ENCODE measurements around the gene CD300A. TPM values are rescaled to one million over a fixed set of nuclear protein-coding genes. Genes with fewer than 3 reads are reported as not detected.

The CD300A gene
- not detected in 2 replicates for total RNA-seq

DNA sequence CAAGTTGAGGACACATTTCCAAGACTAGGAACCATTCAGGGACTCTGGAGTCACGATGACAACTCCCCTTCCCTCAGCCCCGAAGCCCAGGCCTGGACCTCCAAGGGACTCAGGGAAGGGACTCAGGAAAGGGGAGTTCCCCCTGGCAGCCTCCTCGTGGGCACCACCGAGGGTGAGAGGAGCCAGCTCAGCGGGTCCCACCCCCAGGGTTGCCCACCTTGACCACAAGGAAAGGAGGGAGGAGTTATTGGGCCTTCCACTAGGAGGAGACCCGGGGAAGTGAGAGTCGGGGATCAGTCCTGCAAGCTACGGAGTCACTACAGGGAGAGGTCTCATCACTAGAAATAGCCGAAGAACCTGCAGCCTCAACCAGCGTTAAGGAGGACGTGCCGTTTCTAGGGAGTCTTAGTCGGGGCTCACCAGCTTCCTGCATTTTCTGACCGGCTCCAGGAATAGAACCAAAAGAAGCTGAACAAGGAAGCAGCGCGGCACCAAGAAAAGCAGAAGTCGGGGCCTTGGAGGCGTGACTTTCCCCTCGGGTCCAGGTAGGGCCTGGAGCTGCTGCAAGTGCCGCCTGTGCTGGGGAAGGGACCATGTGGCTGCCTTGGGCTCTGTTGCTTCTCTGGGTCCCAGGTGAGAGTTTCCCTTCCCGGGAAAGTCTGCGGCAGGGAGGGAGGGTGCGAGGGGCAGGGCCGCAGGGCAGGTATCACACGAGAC, at the start of gene CD300A:
Gene CD300A, plus strand, starts transcription at position 524 of the 717 bp plus-strand sequence. Its CDS starts 70 bp downstream, at position 594.

DNA sequence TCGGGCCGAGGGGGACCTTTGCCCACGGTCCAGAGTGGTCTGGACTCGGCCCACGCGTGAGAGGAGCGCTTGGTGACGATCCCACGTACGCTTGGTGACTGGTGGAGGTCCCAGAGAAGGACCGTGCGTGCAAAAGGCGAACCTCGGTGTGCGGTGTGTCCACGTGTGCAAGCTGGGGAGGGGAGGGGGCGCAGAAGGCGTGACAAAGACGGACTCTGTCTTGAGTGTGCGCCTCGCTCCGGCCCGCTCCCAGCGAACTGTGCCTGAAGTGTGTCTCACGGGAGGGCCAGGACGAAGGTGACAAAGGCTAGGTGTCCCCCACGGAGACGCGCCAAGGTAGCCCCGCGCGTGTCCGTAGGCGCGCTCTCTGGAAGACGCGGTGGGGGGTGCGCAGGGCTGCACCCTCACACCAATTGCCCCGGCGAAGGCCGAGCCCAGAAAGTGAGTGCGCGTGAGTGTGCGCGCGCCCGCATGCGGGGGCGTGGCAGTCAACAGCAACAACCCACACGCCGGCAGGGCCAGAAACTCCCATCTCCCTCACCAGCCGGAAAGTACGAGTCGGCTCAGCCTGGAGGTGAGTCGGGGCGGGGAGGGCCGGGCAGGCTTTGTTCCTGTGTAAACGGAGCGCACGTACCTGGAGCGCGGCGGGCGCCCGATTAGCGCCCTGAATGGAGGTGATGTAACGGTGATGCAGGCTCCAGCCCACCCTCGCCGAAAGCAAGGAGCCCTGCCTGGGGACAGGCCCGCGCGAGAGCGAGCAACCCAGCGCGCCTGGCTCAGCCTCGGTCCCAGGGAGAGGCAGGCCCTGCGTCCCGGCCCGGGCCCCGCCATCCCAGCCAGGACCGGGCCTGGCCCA, 34.6 kb upstream of the CD300A start, which contains the start of gene GPRC5C:
Gene GPRC5C, plus strand, starts transcription at position 521 of the 856 bp plus-strand sequence. CDS start 7,689 bp downstream, outside the sequence.

DNA sequence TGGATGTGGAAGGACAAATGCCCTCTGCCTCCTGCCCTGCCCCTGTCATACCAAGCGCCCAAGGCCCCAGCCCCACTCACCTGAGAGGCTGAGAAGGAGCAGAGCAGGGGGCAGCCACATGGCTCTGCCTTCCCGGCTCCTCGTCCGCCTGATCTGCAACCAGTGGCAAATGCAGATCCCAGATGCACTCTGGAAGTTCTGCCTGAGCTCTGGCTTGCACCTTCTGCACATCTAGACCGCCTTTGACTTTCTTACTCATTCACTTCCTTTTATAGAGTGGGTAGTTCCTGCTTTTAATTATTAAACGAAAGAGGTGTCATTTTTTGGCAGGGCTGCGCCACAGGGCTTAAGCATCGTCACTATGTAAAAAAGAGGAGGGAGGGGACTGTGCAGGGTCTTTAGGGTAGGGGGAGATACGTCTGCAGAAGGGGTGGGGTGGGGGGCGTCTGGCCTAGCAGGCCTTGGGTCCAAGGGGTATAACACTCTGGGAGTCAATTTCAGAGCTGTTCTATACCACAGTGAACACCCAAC, 64.9 kb downstream of the CD300A start, which contains the start of gene CD300LB:
Gene CD300LB, minus strand, starts transcription at position 245 of the 531 bp plus-strand sequence. Its CDS starts 125 bp downstream, at position 120.

Other genes starting within 250 kb of the CD300A start
- not detected in 2 replicates for gene DNAI2, start 192.4 kb upstream of the CD300A start, total RNA-seq
- under 0.01 TPM in 1 of 2 replicates, not detected in the other for gene KIF19, start 140.4 kb upstream of the CD300A start, total RNA-seq
- gene BTBD17, start 104.8 kb upstream of the CD300A start, total RNA-seq, result not detected in 2 replicates
- gene GPR142, start 99.1 kb upstream of the CD300A start, total RNA-seq, result not detected in 2 replicates
- gene GPRC5C, start 34.5 kb upstream of the CD300A start, total RNA-seq, result 36.2 and 36.9 TPM in 2 replicates
- gene CD300LB, start 64.8 kb downstream of the CD300A start, total RNA-seq, result not detected in 2 replicates
- gene CD300C, start 79.5 kb downstream of the CD300A start, total RNA-seq, result not detected in 2 replicates
- gene CD300H, start 100.9 kb downstream of the CD300A start, total RNA-seq, result not detected in 2 replicates
- not detected in 2 replicates for gene CD300LD, start 125.6 kb downstream of the CD300A start, total RNA-seq
- under 0.01 TPM in 1 of 2 replicates, not detected in the other for gene CD300E, start 157.1 kb downstream of the CD300A start, total RNA-seq
- gene CD300LF, start 246.3 kb downstream of the CD300A start, total RNA-seq, result not detected in 2 replicates